ENCODE measurements around the gene ATN1. TPM values are rescaled to one million over a fixed set of nuclear protein-coding genes. Genes with fewer than 3 reads are reported as not detected.
A peak's percentile ranks its signal among the peaks of the same experiment; 100 is the strongest.

The ATN1 gene
- total and polyA plus RNA-seq, 7 donors = 30.1 to 138 (median 53.8) TPM

DNA sequence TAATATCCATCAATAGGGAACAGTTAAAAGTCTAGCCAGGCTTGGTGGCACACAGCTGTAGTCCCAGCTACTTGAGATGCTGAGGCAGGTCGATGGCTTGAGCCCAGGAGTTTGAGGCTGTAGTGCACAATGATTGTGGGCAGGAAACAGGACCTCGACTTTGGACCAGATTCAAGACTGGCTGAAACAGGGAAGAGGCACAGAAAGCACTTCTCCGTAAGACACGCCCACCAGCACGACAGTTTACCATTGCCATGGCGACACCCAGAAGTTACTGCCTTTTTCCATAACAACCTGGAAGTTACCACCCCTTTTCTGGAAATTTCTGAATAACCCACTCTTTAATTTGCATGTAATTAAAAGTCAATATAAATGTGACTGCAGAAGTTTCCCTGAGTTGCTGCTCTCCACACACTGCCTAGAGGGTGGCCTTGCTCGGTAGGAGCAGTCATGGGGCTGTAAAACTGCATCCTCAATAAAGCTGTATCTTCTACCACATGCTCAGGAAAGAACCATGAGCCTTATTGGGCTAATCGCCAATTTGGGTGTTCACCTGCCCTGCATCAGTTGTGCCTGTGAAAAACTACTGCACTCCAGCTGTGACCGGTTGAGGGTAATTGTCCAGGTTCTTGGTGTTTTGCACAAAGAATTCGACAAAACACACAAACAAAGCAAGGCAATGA, 27.8 kb upstream of the ATN1 start:
- peak; percentile 81 for DNase-seq
- no peaks in the 10 kb centered on the region for H3K36me3 ChIP-seq
- peaks cover 0 to 8% (median 5%) of the 10 kb centered on the region in 4 donors for H3K4me1 ChIP-seq
- no peaks in the 10 kb centered on the region for H3K9me3 ChIP-seq
- intact Hi-C loops (cut with DNase I) = no loop called here
- H3K4me3 ChIP-seq = no peak overlapping the region
- TF ChIP-seq POLR2A (IDR thresholded peaks at IDR 0.05) (peak in 1 of 2 donors; percentile 11), POLR2AphosphoS5 (IDR thresholded peaks at IDR 0.05) (peak in 1 of 4 donors; percentile 9), EP300 (IDR thresholded peaks at IDR 0.05) (no peak)
- TF ChIP-seq, protein P1, sequence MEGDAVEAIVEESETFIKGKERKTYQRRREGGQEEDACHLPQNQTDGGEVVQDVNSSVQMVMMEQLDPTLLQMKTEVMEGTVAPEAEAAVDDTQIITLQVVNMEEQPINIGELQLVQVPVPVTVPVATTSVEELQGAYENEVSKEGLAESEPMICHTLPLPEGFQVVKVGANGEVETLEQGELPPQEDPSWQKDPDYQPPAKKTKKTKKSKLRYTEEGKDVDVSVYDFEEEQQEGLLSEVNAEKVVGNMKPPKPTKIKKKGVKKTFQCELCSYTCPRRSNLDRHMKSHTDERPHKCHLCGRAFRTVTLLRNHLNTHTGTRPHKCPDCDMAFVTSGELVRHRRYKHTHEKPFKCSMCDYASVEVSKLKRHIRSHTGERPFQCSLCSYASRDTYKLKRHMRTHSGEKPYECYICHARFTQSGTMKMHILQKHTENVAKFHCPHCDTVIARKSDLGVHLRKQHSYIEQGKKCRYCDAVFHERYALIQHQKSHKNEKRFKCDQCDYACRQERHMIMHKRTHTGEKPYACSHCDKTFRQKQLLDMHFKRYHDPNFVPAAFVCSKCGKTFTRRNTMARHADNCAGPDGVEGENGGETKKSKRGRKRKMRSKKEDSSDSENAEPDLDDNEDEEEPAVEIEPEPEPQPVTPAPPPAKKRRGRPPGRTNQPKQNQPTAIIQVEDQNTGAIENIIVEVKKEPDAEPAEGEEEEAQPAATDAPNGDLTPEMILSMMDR (IDR thresholded peaks at IDR 0.05) = no peak
- 9 to 37% methylated on average over 10 of the region's 10 CpGs for whole genome bisulfite sequencing, 2 donors
- H3K27ac ChIP-seq = no peak overlapping the region
- H3K27me3 ChIP-seq = no peaks in the 10 kb centered on the region

DNA sequence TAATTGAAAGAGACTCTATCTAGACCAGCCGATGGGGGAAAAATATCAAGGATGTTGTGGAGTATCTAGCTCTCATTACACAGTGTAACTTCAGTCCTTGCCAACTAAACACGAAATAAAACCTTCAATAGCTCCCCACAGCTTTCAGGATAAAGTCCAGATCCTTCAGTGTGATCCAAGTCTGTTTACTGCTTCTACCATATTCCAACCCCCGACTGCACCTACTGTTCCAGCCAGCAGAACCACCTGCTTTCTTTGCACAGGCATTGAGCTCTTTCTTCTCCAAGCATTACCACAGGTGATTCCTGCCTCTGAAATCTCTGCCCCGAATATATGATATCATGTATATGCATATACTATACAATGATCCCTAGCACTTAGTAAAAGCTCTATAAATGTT, 25.3 kb upstream of the ATN1 start:
- no peaks in the 10 kb centered on the region for H3K9me3 ChIP-seq
- peaks cover 0 to 15% (median 0%) of the 10 kb centered on the region in 4 donors for H3K36me3 ChIP-seq
- no peak overlapping the region for H3K4me3 ChIP-seq
- no peak overlapping the region for H3K27ac ChIP-seq
- no peaks in the 10 kb centered on the region for H3K27me3 ChIP-seq
- intact Hi-C loops (cut with DNase I) = no loop called here
- H3K4me1 ChIP-seq = peaks cover 0 to 14% (median 11%) of the 10 kb centered on the region in 4 donors
- TF ChIP-seq, protein P1 (IDR thresholded peaks at IDR 0.05) = no peak
- no peak for TF ChIP-seq POLR2AphosphoS5 (IDR thresholded peaks at IDR 0.05)
- TF ChIP-seq EP300 (IDR thresholded peaks at IDR 0.05) = no peak
- TF ChIP-seq POLR2A (IDR thresholded peaks at IDR 0.05) = no peak
- 23 to 65% methylated on average over 4 of the region's 4 CpGs for WGBS, 2 donors
- peak; percentile 0 for DNase-seq

DNA sequence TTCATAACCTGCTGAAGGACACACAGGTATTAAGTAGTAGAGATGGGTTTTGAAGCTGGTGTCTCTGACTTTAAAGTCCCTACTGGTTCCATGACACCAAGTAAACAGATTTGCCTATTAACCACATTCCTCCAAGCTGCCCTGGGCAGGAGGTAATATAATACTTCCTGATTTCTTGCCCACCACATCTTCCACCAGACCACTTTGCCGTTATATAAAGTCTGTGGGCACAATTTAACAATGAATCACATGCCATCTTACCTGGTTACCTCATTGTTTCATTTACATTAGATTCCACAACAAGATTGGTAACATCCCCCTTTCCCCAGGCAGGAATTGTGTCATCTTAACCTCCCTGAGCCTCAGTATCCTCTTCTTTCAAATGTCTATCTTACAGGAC, 24.0 kb upstream of the ATN1 start:
- intact Hi-C loops (cut with DNase I) = no loop called here
- no peaks in the 10 kb centered on the region for H3K27me3 ChIP-seq
- peaks cover 0 to 14% (median 11%) of the 10 kb centered on the region in 4 donors for H3K4me1 ChIP-seq
- no peak overlapping the region for H3K4me3 ChIP-seq
- H3K9me3 ChIP-seq = no peaks in the 10 kb centered on the region
- peaks cover 0 to 15% (median 0%) of the 10 kb centered on the region in 4 donors for H3K36me3 ChIP-seq
- no peak overlapping the region for H3K27ac ChIP-seq
- no peak for TF ChIP-seq POLR2A (IDR thresholded peaks at IDR 0.05)
- TF ChIP-seq POLR2AphosphoS5 (IDR thresholded peaks at IDR 0.05) = no peak
- TF ChIP-seq, protein P1 (IDR thresholded peaks at IDR 0.05) = no peak
- no peak for TF ChIP-seq EP300 (IDR thresholded peaks at IDR 0.05)
- DNase-seq = no peak
- WGBS, 2 donors = 76 to 79% methylated on average over 1 of the region's 1 CpG

DNA sequence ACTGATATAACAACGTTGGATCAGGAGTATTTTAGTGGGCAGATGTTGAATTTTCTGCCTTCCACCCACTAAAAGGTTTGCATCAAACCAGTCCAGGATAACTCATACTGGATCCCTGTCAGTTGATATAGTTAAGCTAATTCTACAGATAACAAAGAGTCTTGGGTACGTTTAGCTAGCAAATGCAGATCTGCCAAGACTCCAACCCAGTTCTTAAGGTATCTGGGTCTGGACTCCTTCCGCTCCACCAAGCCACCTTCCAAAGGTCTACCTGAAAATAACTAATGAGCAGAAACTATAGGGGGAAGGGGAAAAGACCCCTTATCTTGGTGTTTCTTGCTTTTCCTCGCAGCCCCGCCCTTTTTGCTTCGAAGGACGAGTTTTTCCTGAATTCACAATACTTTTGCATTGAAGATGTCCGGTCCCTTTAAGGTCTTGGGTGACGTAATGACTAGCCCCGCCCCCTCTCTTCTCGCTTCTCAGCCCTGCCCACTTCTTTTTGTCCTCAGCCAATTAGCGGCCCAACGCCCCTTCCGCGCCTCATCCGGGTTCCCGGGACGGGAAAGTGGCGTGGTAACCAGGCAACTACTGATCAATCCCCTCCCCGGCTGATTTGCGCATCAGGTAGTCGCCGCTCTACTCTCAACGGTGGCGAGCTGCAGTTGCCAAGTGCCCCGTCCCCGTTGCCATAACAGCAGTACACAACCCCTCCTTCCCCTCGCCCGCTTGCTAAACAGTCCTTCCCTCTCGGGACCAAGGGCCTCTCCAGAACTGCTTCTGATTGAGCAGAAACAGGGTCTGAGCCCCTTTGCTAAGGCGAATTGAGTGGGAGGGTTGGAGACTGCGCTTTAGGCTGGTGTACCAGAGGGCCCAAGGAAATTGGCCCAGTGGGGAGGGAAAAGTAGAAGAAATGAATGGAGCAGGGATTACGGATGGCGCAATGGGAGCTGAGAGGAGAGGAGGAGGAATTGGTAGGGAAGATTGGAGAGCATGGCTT, 23.2 kb upstream of the ATN1 start, which contains the start of gene LRRC23:
TSS of gene LRRC23 (plus strand) at position 543 of the 997 bp plus-strand sequence. CDS start 812 bp downstream, outside the sequence.
- Histone ChIP-seq H3K27ac (peak within 1 kb of the TSS; percentile 71 to 85 (median 84)), H3K4me3 (peak within 1 kb of the TSS; percentile 46 to 77 (median 59)), H3K36me3 (peaks cover 0 to 15% (median 0%) of the 10 kb centered on the region in 4 donors), H3K27me3 (no peaks in the 10 kb centered on the region), H3K4me1 (peaks cover 0 to 14% (median 11%) of the 10 kb centered on the region in 4 donors), H3K9me3 (no peaks in the 10 kb centered on the region)
- intact Hi-C loops (cut with DNase I) = loop anchor here (5.0 kb wide), 1 partner anchor 32 kb away; the partner anchor contains the start of gene SPSB2
- 5 to 7% methylated on average over 34 of the region's 34 CpGs for WGBS, 2 donors
- peak; percentile 99 for DNase-seq
- TF ChIP-seq POLR2A (IDR thresholded peaks at IDR 0.05) = peak; percentile 51 to 53
- peak; percentile 70 to 83 (median 81) for TF ChIP-seq POLR2AphosphoS5 (IDR thresholded peaks at IDR 0.05)
- TF ChIP-seq, protein P1 (IDR thresholded peaks at IDR 0.05) = no peak
- TF ChIP-seq EP300 (IDR thresholded peaks at IDR 0.05) = peak in 1 of 4 donors; percentile 60

All from sigmoid colon (tissue), 7 donors.